HEK293T (cell line): Measurements from ENCODE around the gene ITPK1.

Experiments
- CTCF ChIA-PET: fragments of 350-600 bp; formaldehyde crosslinking; extraction: SDS; loops from one replicate; lab custom pipeline; 2021; ENCODE audit warnings: antibody characterized with exemption, inconsistent platforms; lab: Yijun Ruan, JAX
- POLR2A ChIA-PET: fragments of 350-600 bp; formaldehyde crosslinking; extraction: SDS; loops from one replicate; lab custom pipeline; 2020; ENCODE audit warnings: antibody characterized with exemption, inconsistent platforms; lab: Yijun Ruan, JAX
- DNase-seq: peaks from one replicate; pipeline ENCODE4 v3.0.0; 2012; ENCODE audit warnings: mixed read lengths; ENCODE audit errors: extremely low spot score
- ARNT ChIP-seq: fragments of 450-650 bp; IDR thresholded peaks from 2 replicates; pipeline ENCODE4 v1.6.1; 2017; ENCODE audit warnings: mild to moderate bottlenecking
- BHLHE40 ChIP-seq: fragments of 450-650 bp; IDR thresholded peaks from 2 replicates; pipeline ENCODE4 v1.6.1; 2016; ENCODE audit warnings: mild to moderate bottlenecking, moderate library complexity, borderline replicate concordance
- CTBP1 ChIP-seq: fragments of 450-650 bp; IDR thresholded peaks from 2 replicates; pipeline ENCODE4 v1.6.1; 2016; ENCODE audit warnings: borderline replicate concordance
- ELF4 ChIP-seq: fragments of 450-650 bp; IDR thresholded peaks from 2 replicates; pipeline ENCODE4 v1.6.1; 2017; ENCODE audit warnings: antibody characterized with exemption
- FOXA1 ChIP-seq: fragments of 450-650 bp; IDR thresholded peaks from 2 replicates; pipeline ENCODE4 v1.6.1; 2016; ENCODE audit warnings: mild to moderate bottlenecking
- FOXK2 ChIP-seq: fragments of 450-650 bp; IDR thresholded peaks from 2 replicates; pipeline ENCODE4 v1.6.1; 2016; ENCODE audit warnings: mild to moderate bottlenecking
- FOXM1 ChIP-seq: fragments of 450-650 bp; IDR thresholded peaks from 2 replicates; pipeline ENCODE4 v1.6.1; 2017; ENCODE audit warnings: mild to moderate bottlenecking, borderline replicate concordance
- HDGF ChIP-seq: fragments of 450-650 bp; IDR thresholded peaks from 2 replicates; pipeline ENCODE4 v1.6.1; 2017; ENCODE audit warnings: antibody characterized with exemption, borderline replicate concordance
- L3MBTL2 ChIP-seq: fragments of 450-650 bp; conservative IDR thresholded peaks from 2 replicates; pipeline ENCODE4 v1.6.1; 2016; ENCODE audit warnings: mild to moderate bottlenecking
- LEF1 ChIP-seq: fragments of 450-650 bp; IDR thresholded peaks from 2 replicates; pipeline ENCODE4 v1.6.1; 2017; ENCODE audit warnings: mild to moderate bottlenecking, borderline replicate concordance
- NFRKB ChIP-seq: fragments of 450-650 bp; IDR thresholded peaks from 2 replicates; pipeline ENCODE4 v1.6.1; 2016; ENCODE audit warnings: mild to moderate bottlenecking, moderate library complexity
- PKNOX1 ChIP-seq: fragments of 450-650 bp; IDR thresholded peaks from 2 replicates; pipeline ENCODE4 v1.6.1; 2016
- SP1 ChIP-seq: fragments of 450-650 bp; IDR thresholded peaks from 2 replicates; pipeline ENCODE4 v1.6.1; 2017
- SUZ12 ChIP-seq: fragments of 450-650 bp; IDR thresholded peaks from 2 replicates; pipeline ENCODE4 v1.6.1; 2016; ENCODE audit warnings: mild to moderate bottlenecking
- TARDBP ChIP-seq: fragments of 450-650 bp; IDR thresholded peaks from 2 replicates; pipeline ENCODE4 v1.6.1; 2016
- ZNF384 ChIP-seq: fragments of 450-650 bp; IDR thresholded peaks from 2 replicates; pipeline ENCODE4 v1.6.1; 2016

Gene ITPK1

GRCh38 chr14:92943855-92944570 lies 171.7 kb downstream of the ITPK1 start:
- ChIA-PET POLR2A (no interaction called here), CTCF (interaction anchor here (0.6 kb wide), 1 partner anchor 159 kb away, joined by 4 read pairs; no protein-coding TSS in a partner anchor)
- DNase-seq = no peak
- no peak for TF ChIP-seq ELF4
- no peak for TF ChIP-seq LEF1
- TF ChIP-seq ARNT = no peak
- no peak for TF ChIP-seq PKNOX1
- TF ChIP-seq TARDBP = no peak
- TF ChIP-seq FOXM1 = no peak
- TF ChIP-seq L3MBTL2 = no peak
- no peak for TF ChIP-seq SP1
- no peak for TF ChIP-seq BHLHE40
- TF ChIP-seq FOXA1 = no peak
- no peak for TF ChIP-seq HDGF

GRCh38 chr14:92942976-92943710 lies 172.6 kb downstream of the ITPK1 start:
- no peak for DNase-seq
- ChIA-PET CTCF (no interaction called here), POLR2A (no interaction called here)
- no peak for TF ChIP-seq L3MBTL2
- TF ChIP-seq FOXM1 = no peak
- TF ChIP-seq BHLHE40 = no peak
- TF ChIP-seq NFRKB = no peak
- no peak for TF ChIP-seq ARNT
- TF ChIP-seq SP1 = no peak
- no peak for TF ChIP-seq SUZ12
- no peak for TF ChIP-seq ZNF384
- TF ChIP-seq ELF4 = no peak

- ChIA-PET POLR2A (no interaction called here), CTCF (no interaction called here)
- no peak for DNase-seq
- TF ChIP-seq NFRKB = no peak
- TF ChIP-seq HDGF = no peak
- no peak for TF ChIP-seq TARDBP
- no peak for TF ChIP-seq SUZ12
- no peak for TF ChIP-seq CTBP1
- TF ChIP-seq PKNOX1 = no peak
- no peak for TF ChIP-seq ELF4
- TF ChIP-seq FOXK2 = no peak
- TF ChIP-seq LEF1 = no peak
- TF ChIP-seq SP1 = no peak
- no peak for TF ChIP-seq ARNT
These were observed 173.1 kb downstream of the ITPK1 start for GRCh38 chr14:92942576-92942975.

GRCh38 chr14:92942136-92942535 lies 173.6 kb downstream of the ITPK1 start:
- ChIA-PET POLR2A (no interaction called here), CTCF (no interaction called here)
- DNase-seq = no peak
- TF ChIP-seq HDGF (no peak), TARDBP (no peak), SP1 (no peak), SUZ12 (no peak), CTBP1 (no peak), FOXM1 (no peak), FOXA1 (no peak), LEF1 (no peak), ZNF384 (no peak), L3MBTL2 (no peak), PKNOX1 (no peak), BHLHE40 (no peak)

- TF ChIP-seq ZNF384 (no peak), CTBP1 (no peak), PKNOX1 (no peak), ELF4 (no peak), SUZ12 (no peak), HDGF (no peak), FOXM1 (no peak), BHLHE40 (no peak), FOXK2 (no peak), ARNT (no peak)
- POLR2A ChIA-PET = no interaction called here
- no peak for DNase-seq
- CTCF ChIA-PET = no interaction called here
These were observed 174.2 kb downstream of the ITPK1 start for GRCh38 chr14:92941531-92941930.
